H9 (cell line): Measurements from ENCODE around the gene DCTPP1. TPM values are rescaled to one million over a fixed set of nuclear protein-coding genes. Genes with fewer than 3 reads are reported as not detected.
A peak's percentile ranks its signal among the peaks of the same experiment; 100 is the strongest.

ENCODE experiments used
- DNase-seq: peaks from one replicate; pipeline ENCODE4 v3.0.0-alpha.2; 2017
- H2AFZ ChIP-seq: one replicate; pipeline ENCODE4 v1.6.1; 2013; ENCODE audit warnings: mild to moderate bottlenecking, low read length, control low read depth, moderate library complexity
- H2AK5ac ChIP-seq: 2 replicates; pipeline ENCODE4 v1.6.1; 2013; ENCODE audit warnings: low read length, control low read depth, mixed read lengths; ENCODE audit not compliant: insufficient read length
- H2BK120ac ChIP-seq: one replicate; pipeline ENCODE4 v1.6.1; 2013; ENCODE audit warnings: low read depth, mild to moderate bottlenecking, low read length, control low read depth, inconsistent platforms; ENCODE audit not compliant: poor library complexity, severe bottlenecking
- H2BK12ac ChIP-seq: 2 replicates; pipeline ENCODE4 v1.6.1; 2013; ENCODE audit warnings: low read length, control low read depth, mixed read lengths, low read depth; ENCODE audit not compliant: insufficient read length
- H2BK15ac ChIP-seq: 2 replicates; pipeline ENCODE4 v1.6.1; 2013; ENCODE audit warnings: low read depth, low read length, control low read depth
- H2BK20ac ChIP-seq: one replicate; pipeline ENCODE4 v1.6.1; 2013; ENCODE audit warnings: low read depth, mild to moderate bottlenecking, low read length, control low read depth, inconsistent platforms; ENCODE audit not compliant: poor library complexity, severe bottlenecking
- H2BK5ac ChIP-seq: 2 replicates; pipeline ENCODE4 v1.6.1; 2013; ENCODE audit warnings: low read length, control low read depth, mixed read lengths; ENCODE audit not compliant: insufficient read length
- H3K14ac ChIP-seq: 2 replicates; pipeline ENCODE4 v1.6.1; 2013; ENCODE audit warnings: low read length, control low read depth; ENCODE audit not compliant: insufficient read depth
- H3K18ac ChIP-seq: 2 replicates; pipeline ENCODE4 v1.6.1; 2013; ENCODE audit warnings: low read depth, mild to moderate bottlenecking, mixed read lengths, low read length, control low read depth; ENCODE audit not compliant: insufficient read length
- H3K23ac ChIP-seq: 2 replicates; pipeline ENCODE4 v1.6.1; 2013; ENCODE audit warnings: low read length, control low read depth, mixed read lengths, low read depth; ENCODE audit not compliant: insufficient read length
- H3K23me2 ChIP-seq: 2 replicates; pipeline ENCODE4 v1.6.1; 2013; ENCODE audit warnings: low read depth, mild to moderate bottlenecking, mixed read lengths, low read length, control low read depth; ENCODE audit not compliant: insufficient read length, poor library complexity, severe bottlenecking
- H3K27ac ChIP-seq: 2 replicates; pipeline ENCODE4 v1.5.1; 2013; ENCODE audit warnings: low read length, control low read depth, mixed read lengths, low read depth; ENCODE audit not compliant: insufficient read length
- H3K27me3 ChIP-seq: 2 replicates; pipeline ENCODE4 v1.6.1; 2013; ENCODE audit warnings: low read length, control low read depth, inconsistent platforms; ENCODE audit not compliant: insufficient read depth
- H3K4ac ChIP-seq: 2 replicates; pipeline ENCODE4 v1.6.1; 2013; ENCODE audit warnings: low read depth, mild to moderate bottlenecking, control low read depth, inconsistent platforms, low read length, moderate library complexity
- H3K4me1 ChIP-seq: 2 replicates; pipeline ENCODE4 v1.6.1; 2013; ENCODE audit warnings: low read length, control low read depth, inconsistent platforms; ENCODE audit not compliant: insufficient read depth
- H3K4me2 ChIP-seq: 2 replicates; pipeline ENCODE4 v1.6.1; 2013; ENCODE audit warnings: low read length, control low read depth, mixed read lengths; ENCODE audit not compliant: insufficient read length, insufficient read depth
- H3K56ac ChIP-seq: 2 replicates; pipeline ENCODE4 v1.6.1; 2013; ENCODE audit warnings: low read depth, mild to moderate bottlenecking, mixed read lengths, low read length, control low read depth; ENCODE audit not compliant: insufficient read length
- H3K79me1 ChIP-seq: 2 replicates; pipeline ENCODE4 v1.6.1; 2013; ENCODE audit warnings: low read depth, mild to moderate bottlenecking, moderate library complexity, low read length, control low read depth, inconsistent platforms; ENCODE audit not compliant: insufficient read depth, poor library complexity, severe bottlenecking
- H3K79me2 ChIP-seq: 2 replicates; pipeline ENCODE4 v1.6.1; 2013; ENCODE audit warnings: low read length, control low read depth, inconsistent platforms; ENCODE audit not compliant: insufficient read depth
- H3K9ac ChIP-seq: 2 replicates; pipeline ENCODE4 v1.6.1; 2013; ENCODE audit warnings: low read length, control low read depth, mixed read lengths; ENCODE audit not compliant: insufficient read length; ENCODE audit errors: extremely low read depth
- H3K9me3 ChIP-seq: one replicate; pipeline ENCODE4 v1.6.1; 2013; ENCODE audit warnings: low read depth, low read length, inconsistent platforms; ENCODE audit not compliant: control insufficient read depth
- H3T11ph ChIP-seq: one replicate; pipeline ENCODE4 v1.6.1; 2013; ENCODE audit warnings: mild to moderate bottlenecking, low read length, control low read depth, inconsistent platforms
- H4K20me1 ChIP-seq: one replicate; pipeline ENCODE4 v1.6.1; 2013; ENCODE audit not compliant: control insufficient read depth, insufficient read length, insufficient read depth
- H4K5ac ChIP-seq: 2 replicates; pipeline ENCODE4 v1.6.1; 2013; ENCODE audit warnings: low read depth, mild to moderate bottlenecking, mixed read lengths, low read length, control low read depth; ENCODE audit not compliant: insufficient read length
- H4K8ac ChIP-seq: replicated peaks from 2 replicates; pipeline ENCODE4 v1.6.1; 2013; ENCODE audit warnings: low read length, control low read depth, mixed read lengths, low read depth; ENCODE audit not compliant: insufficient read length
- H4K91ac ChIP-seq: 2 replicates; pipeline ENCODE4 v1.6.1; 2013; ENCODE audit warnings: low read depth, mild to moderate bottlenecking, moderate library complexity, mixed read lengths, low read length, control low read depth; ENCODE audit not compliant: insufficient read length
- H3K27ac Mint-ChIP-seq, 3 experiments: 2 replicates in 2 of 3; 3 replicates in 1 of 3; pipeline ENCODE4 v1.8.0; 2020 to 2021; ENCODE audit warnings: mixed read lengths in 3 of 3, mild to moderate bottlenecking in 1 of 3, moderate library complexity in 1 of 3
- H3K27me3 Mint-ChIP-seq: 2 replicates; pipeline ENCODE4 v1.8.0; 2021; ENCODE audit warnings: low read depth, mild to moderate bottlenecking, moderate library complexity, mixed read lengths
- H3K36me3 Mint-ChIP-seq, 3 experiments: 2 replicates in 2 of 3; 3 replicates in 1 of 3; pipeline ENCODE4 v1.8.0; 2020 to 2021; ENCODE audit warnings: low read depth in 3 of 3, mixed read lengths in 3 of 3; ENCODE audit not compliant: insufficient read depth in 1 of 3
- H3K4me1 Mint-ChIP-seq, 2 experiments: 2 replicates each; pipeline ENCODE4 v1.8.0; 2020; ENCODE audit warnings: mixed read lengths in 2 of 2
- H3K4me3 Mint-ChIP-seq, 2 experiments: 2 replicates in 1 of 2; 3 replicates in 1 of 2; pipeline ENCODE4 v1.8.0; 2020 to 2021; ENCODE audit warnings: mild to moderate bottlenecking in 2 of 2, mixed read lengths in 2 of 2, moderate library complexity in 1 of 2
- H3K9me3 Mint-ChIP-seq, 2 experiments: 2 replicates in 1 of 2; 3 replicates in 1 of 2; pipeline ENCODE4 v1.8.0; 2020; ENCODE audit warnings: mild to moderate bottlenecking in 2 of 2, mixed read lengths in 2 of 2, moderate library complexity in 1 of 2
- CTCF ChIP-seq: fragments of 200-600 bp; sonication (generic); conservative IDR thresholded peaks from 3 replicates; pipeline ENCODE4 v1.8.0; 2021; ENCODE audit warnings: antibody characterized with exemption, mild to moderate bottlenecking
- WGBS: extraction: QIAGEN DNeasy Blood & Tissue Kit; methylation state at CpG from one replicate; pipeline ENCODE4 v1.1.7; 2013; ENCODE audit warnings: missing lambda C conversion rate, low lambda C conversion rate, mixed read lengths; ENCODE audit not compliant: insufficient read length; ENCODE audit errors: extremely low coverage; 5-methylcytosine and 5-hydroxymethylcytosine counted together
- total RNA-seq: library from RNA; stranded (reverse); gene quantifications from 2 replicates; pipeline ENCODE4 v1.2.1, GENCODE V29; 2021

The DCTPP1 gene
- total RNA-seq, 1 experiment from 2014 or later, result 78.3 TPM

GRCh38 chr16:30394592-30395154, 35.2 kb downstream of the DCTPP1 start:
- Histone ChIP-seq H3K27ac (peak overlapping the region; percentile 67), H2BK20ac (no peak overlapping the region), H3K4ac (peak overlapping the region; percentile 18; the same call in 1 of the 2 replicates), H4K20me1 (no peaks in the 10 kb centered on the region), H3K14ac (peak overlapping the region; percentile 99), H3K18ac (peak overlapping the region; percentile 86), H3K23ac (no peak overlapping the region), H3K9ac (peak overlapping the region; percentile 97), H2BK12ac (no peak overlapping the region), H3K79me1 (no peaks in the 10 kb centered on the region), H3K27me3 (no peaks in the 10 kb centered on the region), H2BK120ac (no peak overlapping the region), H2BK15ac (no peak overlapping the region), H3K9me3 (no peaks in the 10 kb centered on the region), H3K4me1 (no peaks in the 10 kb centered on the region; the same call in 1 of the 2 replicates), H4K5ac (no peak overlapping the region), H2AFZ (no peak overlapping the region), H4K91ac (no peak overlapping the region), H3T11ph (peak overlapping the region; percentile 56), H4K8ac (no peak overlapping the region), H3K23me2 (peaks cover 15% of the 10 kb centered on the region), H3K4me2 (peak overlapping the region; percentile 83), H2BK5ac (peak overlapping the region; percentile 74), H3K79me2 (peaks cover 4% of the 10 kb centered on the region; the same call in 1 of the 2 replicates), H3K56ac (no peak overlapping the region), H2AK5ac (no peak overlapping the region)
- no peak for TF ChIP-seq CTCF
- Mint-ChIP-seq H3K9me3 (no peaks in the 10 kb centered on the region; a peak in 1 of 5 replicates), H3K4me1 (peaks cover 23 to 41% of the 10 kb centered on the region in 2 experiments), H3K4me3 (peak overlapping the region; percentile 85 to 91), H3K36me3 (peaks cover 9 to 33% (median 20%) of the 10 kb centered on the region in 3 experiments; a peak in 6 of 7 replicates), H3K27me3 (no peaks in the 10 kb centered on the region; the same call in 1 of the 2 replicates), H3K27ac (peak overlapping the region; percentile 93 to 99 (median 97))
- no CpG with 5 or more reads among the region's 31 CpGs for WGBS
- DNase-seq, result no peak
